SK-N-SH (cell line): Measurements from ENCODE around the gene KCNIP4. TPM values are rescaled to one million over a fixed set of nuclear protein-coding genes. Genes with fewer than 3 reads are reported as not detected.

Experiments used
- CTCF ChIA-PET: fragments of 300-600, 350-600 bp; formaldehyde crosslinking; extraction: SDS; loops from one replicate; lab custom pipeline; 2021; lab: Yijun Ruan, JAX
- POLR2A ChIA-PET: fragments of 350-600 bp; sonication (Branson Sonifier 250); formaldehyde crosslinking; extraction: SDS; loops from one replicate; lab custom pipeline; 2020; ENCODE audit warnings: antibody characterized with exemption, inconsistent platforms; lab: Yijun Ruan, JAX
- DNase-seq: peaks from one replicate; pipeline ENCODE4 v3.0.0; 2012
- H2AFZ ChIP-seq: fragments of 200-600 bp; sonication (generic); 2 replicates; pipeline ENCODE4 v1.8.1; 2016; ENCODE audit warnings: antibody characterized with exemption, mild to moderate bottlenecking, low read depth
- H3F3A ChIP-seq: fragments of 200-600 bp; sonication (generic); replicated peaks from 2 replicates; pipeline ENCODE3; 2016; ENCODE audit warnings: antibody characterized with exemption, mild to moderate bottlenecking; ENCODE audit not compliant: insufficient read depth
- H3K27ac ChIP-seq, 2 experiments: fragments of 200-500 bp in 1 of 2; fragments of 200-600 bp in 1 of 2; sonication (Bioruptor generic) in 1 of 2; sonication (generic), shearing (Covaris generic) in 1 of 2; 2 replicates each; pipeline versions ENCODE4 v1.5.1 to v1.6.1; 2014 to 2016; ENCODE audit warnings: low read depth in 2 of 2, inconsistent platforms in 1 of 2, low read length in 1 of 2, mild to moderate bottlenecking in 1 of 2, mixed read lengths in 1 of 2
- H3K27me3 ChIP-seq: fragments of 200-600 bp; sonication (generic), shearing (Covaris generic); 2 replicates; pipeline ENCODE4 v1.6.1; 2016; ENCODE audit warnings: mixed run types; ENCODE audit not compliant: insufficient read depth
- H3K36me3 ChIP-seq, 2 experiments: fragments of 200-500 bp in 1 of 2; fragments of 200-600 bp in 1 of 2; sonication (Bioruptor generic) in 1 of 2; sonication (generic) in 1 of 2; replicated peaks in 1 of 2; 2 replicates each; pipeline versions ENCODE3 to v1.5.1; 2014 to 2016; ENCODE audit warnings: low read length in 1 of 2, mild to moderate bottlenecking in 1 of 2; ENCODE audit not compliant: insufficient read depth in 2 of 2, control insufficient read depth in 1 of 2
- H3K4me1 ChIP-seq, 2 experiments: fragments of 200-500 bp in 1 of 2; fragments of 200-600 bp in 1 of 2; sonication (Bioruptor generic) in 1 of 2; sonication (generic), shearing (Covaris generic) in 1 of 2; 2 replicates each; pipeline versions ENCODE4 v1.5.1 to v1.6.1; 2014 to 2016; ENCODE audit warnings: low read depth in 1 of 2, low read length in 1 of 2, mixed run types in 1 of 2; ENCODE audit not compliant: insufficient read depth in 2 of 2, control insufficient read depth in 1 of 2
- H3K4me2 ChIP-seq: fragments of 200-600 bp; sonication (generic), shearing (Covaris generic); 2 replicates; pipeline ENCODE4 v1.6.1; 2017; ENCODE audit warnings: mixed run types
- H3K4me3 ChIP-seq, 2 experiments: fragments of 200-500 bp in 1 of 2; fragments of 200-600 bp in 1 of 2; sonication (Bioruptor generic) in 1 of 2; sonication (generic), shearing (Covaris generic) in 1 of 2; 2 replicates each; pipeline versions ENCODE4 v1.5.1 to v1.8.1; 2014 to 2016; ENCODE audit warnings: low read depth in 2 of 2, inconsistent platforms in 1 of 2, low read length in 1 of 2, mild to moderate bottlenecking in 1 of 2, mixed read lengths in 1 of 2, moderate library complexity in 1 of 2
- H3K79me2 ChIP-seq: fragments of 200-600 bp; sonication (generic); 2 replicates; pipeline ENCODE4 v1.8.1; 2017; ENCODE audit warnings: mild to moderate bottlenecking; ENCODE audit not compliant: insufficient read depth
- H3K9ac ChIP-seq: fragments of 200-600 bp; sonication (generic); 2 replicates; pipeline ENCODE4 v1.6.1; 2017; ENCODE audit warnings: mixed run types
- H3K9me2 ChIP-seq: fragments of 200-600 bp; sonication (generic); 2 replicates; pipeline ENCODE4 v1.6.1; 2017; ENCODE audit warnings: mixed run types
- H3K9me3 ChIP-seq: fragments of 200-600 bp; sonication (generic); 2 replicates; pipeline ENCODE4 v1.6.1; 2017; ENCODE audit warnings: mixed run types, mild to moderate bottlenecking, moderate library complexity
- H4K20me1 ChIP-seq: fragments of 200-600 bp; sonication (generic); 2 replicates; pipeline ENCODE4 v1.6.1; 2017; ENCODE audit warnings: mild to moderate bottlenecking, mixed run types; ENCODE audit not compliant: insufficient read depth
- CHD2 ChIP-seq: fragments of 150-350 bp; IDR thresholded peaks from 2 replicates; pipeline ENCODE4 v1.6.1; 2018; ENCODE audit warnings: low read length; ENCODE audit not compliant: partially characterized antibody
- EZH2phosphoT487 ChIP-seq: fragments of 200-600 bp; sonication (generic); IDR thresholded peaks from 2 replicates; pipeline ENCODE4 v1.6.1; 2017; ENCODE audit warnings: low read depth, mixed run types, mild to moderate bottlenecking, antibody characterized with exemption, moderate library complexity, borderline replicate concordance
- FOSL2 ChIP-seq: IDR thresholded peaks from 2 replicates; pipeline ENCODE4 v1.4.0; 2012; ENCODE audit warnings: low read depth, mild to moderate bottlenecking, moderate library complexity, borderline replicate concordance
- POLR2AphosphoS5 ChIP-seq: IDR thresholded peaks from 2 replicates; pipeline ENCODE4 v1.6.1; 2012; ENCODE audit warnings: low read depth, low read length
- RAD21 ChIP-seq: IDR thresholded peaks from 2 replicates; pipeline ENCODE4 v1.6.1; 2012; ENCODE audit warnings: mild to moderate bottlenecking, low read length
- RCOR1 ChIP-seq: fragments of 150-350 bp; IDR thresholded peaks from 2 replicates; pipeline ENCODE4 v1.6.1; 2017; ENCODE audit warnings: antibody characterized with exemption, low read length
- RXRA ChIP-seq: IDR thresholded peaks from 2 replicates; pipeline ENCODE4 v1.4.0; 2012; ENCODE audit warnings: low read depth, mild to moderate bottlenecking, borderline replicate concordance
- SIN3A ChIP-seq: IDR thresholded peaks from 2 replicates; pipeline ENCODE4 v1.6.1; 2012; ENCODE audit warnings: low read depth, mild to moderate bottlenecking, low read length, moderate library complexity, borderline replicate concordance
- SMC3 ChIP-seq: IDR thresholded peaks from 2 replicates; pipeline ENCODE4 v1.6.1; 2012; ENCODE audit warnings: low read depth, low read length, improper control_type of control experiment
- TAF1 ChIP-seq: IDR thresholded peaks from 2 replicates; pipeline ENCODE4 v1.6.1; 2012; ENCODE audit warnings: low read depth, mild to moderate bottlenecking, low read length, moderate library complexity, borderline replicate concordance
- TEAD4 ChIP-seq: IDR thresholded peaks from 2 replicates; pipeline ENCODE4 v1.4.0; 2012; ENCODE audit warnings: mild to moderate bottlenecking, borderline replicate concordance; ENCODE audit not compliant: insufficient read depth
- YY1 ChIP-seq: IDR thresholded peaks from 2 replicates; pipeline ENCODE4 v1.4.0; 2012; ENCODE audit warnings: low read depth, mild to moderate bottlenecking
- WGBS: methylation state at CpG from one replicate; pipeline ENCODE4 v1.1.6; 2017; ENCODE audit warnings: low lambda C conversion rate; 5-methylcytosine and 5-hydroxymethylcytosine counted together
- polyA plus RNA-seq, 3 experiments: library from polyadenylated mRNA; depleted of rRNA; stranded (reverse); fragments of >200 nt; gene quantifications; 2 replicates each; pipeline ENCODE4 v1.2.3, GENCODE V29; 2012
- TF ChIP-seq, protein P1 (sequence below): fragments of 150-350 bp; IDR thresholded peaks from 2 replicates; pipeline ENCODE4 v1.6.1; 2017; ENCODE audit warnings: antibody characterized with exemption, low read length, low read depth, borderline replicate concordance
- TF ChIP-seq, protein P2 (sequence below): IDR thresholded peaks from 2 replicates; pipeline ENCODE4 v1.4.0; 2012; ENCODE audit warnings: low read depth

KCNIP4 gene
- polyA plus RNA-seq, 1 of the 3 experiments (the other 2 are of a cell fraction) = 0.18 TPM

DNA sequence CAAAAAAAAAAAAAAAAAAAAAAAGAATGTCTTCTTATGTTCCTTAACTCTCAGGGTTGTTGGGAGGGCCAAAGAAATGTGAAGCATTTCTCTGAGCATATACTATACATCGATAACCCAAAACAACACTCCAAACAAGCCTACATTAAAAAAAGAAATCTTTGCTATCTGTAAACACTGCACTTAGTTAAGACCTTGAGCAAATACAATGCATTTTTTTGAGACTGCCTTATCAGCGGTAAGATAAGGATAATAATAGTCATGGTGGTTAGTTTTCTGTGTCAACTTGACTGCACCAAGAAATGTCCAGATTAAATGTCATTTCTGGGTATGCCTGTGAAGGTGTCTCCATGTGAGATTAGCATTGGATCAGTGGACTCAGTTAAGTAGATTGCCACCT lies 706.4 kb downstream of the KCNIP4 start:
- no peaks in the 10 kb centered on the region for H3K79me2 ChIP-seq
- no peaks in the 10 kb centered on the region for H3K9me3 ChIP-seq
- no peaks in the 10 kb centered on the region for H3K27me3 ChIP-seq
- CTCF ChIA-PET = no interaction called here
- POLR2A ChIA-PET = no interaction called here
- H2AFZ ChIP-seq = no peak overlapping the region
- no peak overlapping the region for H3K27ac ChIP-seq
- DNase-seq = no peak
- H3F3A ChIP-seq = no peaks in the 10 kb centered on the region
- no peak overlapping the region for H3K9ac ChIP-seq
- H4K20me1 ChIP-seq = no peaks in the 10 kb centered on the region
- H3K4me3 ChIP-seq = no peak overlapping the region
- H3K4me2 ChIP-seq = no peak overlapping the region
- TF ChIP-seq, protein P1, sequence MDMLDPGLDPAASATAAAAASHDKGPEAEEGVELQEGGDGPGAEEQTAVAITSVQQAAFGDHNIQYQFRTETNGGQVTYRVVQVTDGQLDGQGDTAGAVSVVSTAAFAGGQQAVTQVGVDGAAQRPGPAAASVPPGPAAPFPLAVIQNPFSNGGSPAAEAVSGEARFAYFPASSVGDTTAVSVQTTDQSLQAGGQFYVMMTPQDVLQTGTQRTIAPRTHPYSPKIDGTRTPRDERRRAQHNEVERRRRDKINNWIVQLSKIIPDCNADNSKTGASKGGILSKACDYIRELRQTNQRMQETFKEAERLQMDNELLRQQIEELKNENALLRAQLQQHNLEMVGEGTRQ = no peak
- TF ChIP-seq TAF1 = no peak
- no peak for TF ChIP-seq RAD21
- TF ChIP-seq CHD2 = no peak
- TF ChIP-seq RXRA = no peak
- TF ChIP-seq, protein P2, sequence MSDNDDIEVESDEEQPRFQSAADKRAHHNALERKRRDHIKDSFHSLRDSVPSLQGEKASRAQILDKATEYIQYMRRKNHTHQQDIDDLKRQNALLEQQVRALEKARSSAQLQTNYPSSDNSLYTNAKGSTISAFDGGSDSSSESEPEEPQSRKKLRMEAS = no peak
- TF ChIP-seq RCOR1 = no peak
- no peak for TF ChIP-seq SIN3A
- no peak for TF ChIP-seq EZH2phosphoT487
- TF ChIP-seq YY1 = no peak
- TF ChIP-seq TEAD4 = no peak
- TF ChIP-seq FOSL2 = no peak
- WGBS = 71% methylated on average over 2 of the region's 2 CpGs
- no peaks in the 10 kb centered on the region for H3K9me2 ChIP-seq
- H3K36me3 ChIP-seq = no peaks in the 10 kb centered on the region
- no peaks in the 10 kb centered on the region for H3K4me1 ChIP-seq

DNA sequence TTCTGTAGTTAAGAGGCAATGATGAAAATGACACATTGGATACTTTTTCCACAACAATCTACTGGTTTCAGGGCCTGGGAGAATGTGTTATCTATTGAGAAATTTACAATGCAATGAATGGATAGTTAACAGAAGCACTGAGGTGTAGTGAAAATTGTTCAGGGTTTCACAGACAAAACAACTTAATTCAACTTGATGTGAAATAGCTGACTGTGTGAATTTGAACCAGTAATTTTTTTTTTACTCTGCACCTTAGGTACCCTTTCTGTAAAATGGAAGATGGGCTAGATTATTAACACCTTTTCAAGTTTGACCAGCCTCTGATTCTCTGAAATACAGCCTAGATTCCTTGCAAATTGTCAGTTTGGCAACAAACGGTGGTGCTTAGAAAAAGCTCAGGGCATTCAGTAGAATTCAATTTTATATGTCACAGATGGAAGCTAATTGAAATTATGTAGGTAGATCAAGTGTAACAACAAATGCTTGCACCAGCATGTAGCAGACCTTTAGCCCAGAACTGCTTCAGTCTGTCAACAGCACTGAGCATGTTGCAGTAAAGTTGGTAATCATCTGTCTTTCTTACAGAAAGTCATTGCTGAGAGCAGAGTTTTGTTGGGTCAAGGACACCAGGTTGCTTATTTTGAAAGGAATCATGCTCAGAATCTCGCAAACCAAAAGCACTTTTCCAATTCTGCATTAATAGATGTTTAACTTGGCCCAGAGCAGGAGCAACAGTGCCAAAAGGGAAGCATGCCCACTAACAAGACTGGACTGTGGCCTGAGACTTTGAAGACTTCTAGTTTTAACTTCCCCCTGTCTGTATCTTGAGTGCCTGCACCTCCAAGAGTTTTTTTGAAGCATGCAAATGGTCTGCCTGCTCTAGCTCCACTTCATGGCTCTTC lies 721.7 kb downstream of the KCNIP4 start:
- H3K27me3 ChIP-seq = no peaks in the 10 kb centered on the region
- H4K20me1 ChIP-seq = no peaks in the 10 kb centered on the region
- H3K27ac ChIP-seq = no peak overlapping the region
- TF ChIP-seq TAF1 (no peak), SIN3A (no peak), CHD2 (no peak), SMC3 (no peak), POLR2AphosphoS5 (no peak), YY1 (no peak)
- TF ChIP-seq, all 33 proteins: peak for 0
- Histone ChIP-seq H3F3A (no peaks in the 10 kb centered on the region), H3K9ac (no peak overlapping the region), H3K9me2 (no peaks in the 10 kb centered on the region), H3K4me1 (no peaks in the 10 kb centered on the region; a peak in 1 of 4 replicates), H3K4me2 (no peak overlapping the region), H3K9me3 (no peaks in the 10 kb centered on the region), H3K36me3 (no peaks in the 10 kb centered on the region), H2AFZ (no peak overlapping the region), H3K79me2 (no peaks in the 10 kb centered on the region), H3K4me3 (no peak overlapping the region)
- CTCF ChIA-PET = no interaction called here
- DNase-seq = no peak
- 10% methylated on average over 2 of the region's 2 CpGs for WGBS
- POLR2A ChIA-PET = no interaction called here
